SU-DHL-6 (cell line): ENCODE results near the gene GRB14.

Experiments
- H2AFZ ChIP-seq: fragments of 200-600 bp; sonication (generic); 2 replicates; pipeline ENCODE4 v1.6.1; 2014; ENCODE audit warnings: low read depth, mild to moderate bottlenecking, moderate library complexity, mixed read lengths, antibody characterized with exemption, low read length; ENCODE audit not compliant: severe bottlenecking
- H3F3A ChIP-seq: fragments of 200-600 bp; shearing (Covaris generic); 2 replicates; pipeline ENCODE4 v1.6.0; 2016; ENCODE audit warnings: antibody characterized with exemption, mild to moderate bottlenecking; ENCODE audit not compliant: insufficient read depth
- H3K27ac ChIP-seq: fragments of 200-600 bp; sonication (generic); 2 replicates; pipeline ENCODE4 v1.5.1; 2016; ENCODE audit warnings: low read depth, mild to moderate bottlenecking, low read length, moderate library complexity, mixed read lengths
- H3K27me3 ChIP-seq: fragments of 200-600 bp; sonication (generic), shearing (Covaris generic); 2 replicates; pipeline ENCODE4 v1.6.0; 2014; ENCODE audit warnings: mild to moderate bottlenecking, low read length
- H3K36me3 ChIP-seq: fragments of 200-600 bp; sonication (generic); 2 replicates; pipeline ENCODE4 v1.6.1; 2014; ENCODE audit warnings: mild to moderate bottlenecking, low read length, mixed read lengths
- H3K4me2 ChIP-seq: fragments of 300-600, 200-600 bp; shearing (Covaris generic), sonication (generic); 2 replicates; pipeline ENCODE4 v1.6.0; 2014; ENCODE audit warnings: low read length, low read depth, mild to moderate bottlenecking; ENCODE audit not compliant: poor library complexity, severe bottlenecking
- H3K4me3 ChIP-seq: fragments of 200-600 bp; sonication (generic); 2 replicates; pipeline ENCODE4 v1.5.1; 2014; ENCODE audit warnings: antibody characterized with exemption, low read length, mild to moderate bottlenecking, mixed read lengths; ENCODE audit not compliant: insufficient read depth, poor library complexity, severe bottlenecking
- H3K79me2 ChIP-seq: fragments of 200-600 bp; sonication (generic); 2 replicates; pipeline ENCODE4 v1.6.1; 2014; ENCODE audit warnings: mild to moderate bottlenecking, low read length, moderate library complexity; ENCODE audit not compliant: insufficient read depth
- H3K9ac ChIP-seq: fragments of 200-600 bp; sonication (generic); 2 replicates; pipeline ENCODE4 v1.7.0; 2014; ENCODE audit warnings: mild to moderate bottlenecking, low read length
- H3K9me2 ChIP-seq: fragments of 200-600 bp; sonication (generic); replicated peaks from 2 replicates; pipeline ENCODE4 v1.6.1; 2014; ENCODE audit warnings: low read length; ENCODE audit not compliant: insufficient read depth
- H3K9me3 ChIP-seq: fragments of 200-600 bp; sonication (generic); 2 replicates; pipeline ENCODE4 v1.6.1; 2014; ENCODE audit warnings: low read length, mixed read lengths; ENCODE audit not compliant: insufficient read depth
- H4K20me1 ChIP-seq: fragments of 200-600 bp; sonication (generic); 2 replicates; pipeline ENCODE4 v1.6.1; 2014; ENCODE audit warnings: low read depth, mild to moderate bottlenecking, antibody characterized with exemption, low read length, moderate library complexity, mixed read lengths
- EZH2phosphoT487 ChIP-seq: fragments of 200-600 bp; sonication (generic), shearing (Covaris generic); conservative IDR thresholded peaks from 2 replicates; pipeline ENCODE4 v1.6.1; 2018; ENCODE audit warnings: mild to moderate bottlenecking, antibody characterized with exemption, low read length, moderate library complexity, mixed read lengths
- TF ChIP-seq, protein P1 (sequence below): fragments of 200-600 bp; sonication (generic); IDR thresholded peaks from one replicate; pipeline ENCODE4 v1.5.1; 2017; ENCODE audit warnings: antibody characterized with exemption, mild to moderate bottlenecking, low read length, moderate library complexity; ENCODE audit not compliant: insufficient read depth, poor library complexity, severe bottlenecking

Gene GRB14

GRCh38 chr2:164485541-164485940 is 135.7 kb downstream of the GRB14 start:
- Histone ChIP-seq H3K9me2 (no peaks in the 10 kb centered on the region), H4K20me1 (no peaks in the 10 kb centered on the region), H3K9ac (no peak overlapping the region), H3K4me2 (no peak overlapping the region), H3K27ac (no peak overlapping the region), H2AFZ (no peak overlapping the region), H3K36me3 (no peaks in the 10 kb centered on the region), H3F3A (no peaks in the 10 kb centered on the region), H3K27me3 (no peaks in the 10 kb centered on the region), H3K79me2 (no peaks in the 10 kb centered on the region), H3K9me3 (no peaks in the 10 kb centered on the region), H3K4me3 (no peak overlapping the region)
- TF ChIP-seq EZH2phosphoT487: no peak
- TF ChIP-seq, protein P1, sequence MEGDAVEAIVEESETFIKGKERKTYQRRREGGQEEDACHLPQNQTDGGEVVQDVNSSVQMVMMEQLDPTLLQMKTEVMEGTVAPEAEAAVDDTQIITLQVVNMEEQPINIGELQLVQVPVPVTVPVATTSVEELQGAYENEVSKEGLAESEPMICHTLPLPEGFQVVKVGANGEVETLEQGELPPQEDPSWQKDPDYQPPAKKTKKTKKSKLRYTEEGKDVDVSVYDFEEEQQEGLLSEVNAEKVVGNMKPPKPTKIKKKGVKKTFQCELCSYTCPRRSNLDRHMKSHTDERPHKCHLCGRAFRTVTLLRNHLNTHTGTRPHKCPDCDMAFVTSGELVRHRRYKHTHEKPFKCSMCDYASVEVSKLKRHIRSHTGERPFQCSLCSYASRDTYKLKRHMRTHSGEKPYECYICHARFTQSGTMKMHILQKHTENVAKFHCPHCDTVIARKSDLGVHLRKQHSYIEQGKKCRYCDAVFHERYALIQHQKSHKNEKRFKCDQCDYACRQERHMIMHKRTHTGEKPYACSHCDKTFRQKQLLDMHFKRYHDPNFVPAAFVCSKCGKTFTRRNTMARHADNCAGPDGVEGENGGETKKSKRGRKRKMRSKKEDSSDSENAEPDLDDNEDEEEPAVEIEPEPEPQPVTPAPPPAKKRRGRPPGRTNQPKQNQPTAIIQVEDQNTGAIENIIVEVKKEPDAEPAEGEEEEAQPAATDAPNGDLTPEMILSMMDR: no peak

- H4K20me1 ChIP-seq: no peaks in the 10 kb centered on the region
- H3K9me3 ChIP-seq: no peaks in the 10 kb centered on the region
- no peaks in the 10 kb centered on the region for H3F3A ChIP-seq
- H3K4me2 ChIP-seq: no peak overlapping the region
- no peak overlapping the region for H2AFZ ChIP-seq
- H3K9ac ChIP-seq: no peak overlapping the region
- no peak overlapping the region for H3K27ac ChIP-seq
- no peaks in the 10 kb centered on the region for H3K27me3 ChIP-seq
- no peak overlapping the region for H3K4me3 ChIP-seq
- TF ChIP-seq, protein P1: no peak
- no peak for TF ChIP-seq EZH2phosphoT487
- no peaks in the 10 kb centered on the region for H3K79me2 ChIP-seq
- no peaks in the 10 kb centered on the region for H3K9me2 ChIP-seq
- H3K36me3 ChIP-seq: no peaks in the 10 kb centered on the region
Observed at GRCh38 chr2:164479460-164479859, 141.8 kb downstream of the GRB14 start.

GRCh38 chr2:164478205-164478604 is 143.1 kb downstream of the GRB14 start:
- Histone ChIP-seq H2AFZ (no peak overlapping the region), H4K20me1 (no peaks in the 10 kb centered on the region), H3K27me3 (no peaks in the 10 kb centered on the region), H3K9ac (no peak overlapping the region), H3K79me2 (no peaks in the 10 kb centered on the region), H3K4me3 (no peak overlapping the region), H3K9me3 (no peaks in the 10 kb centered on the region), H3K27ac (no peak overlapping the region), H3K36me3 (no peaks in the 10 kb centered on the region), H3F3A (no peaks in the 10 kb centered on the region), H3K9me2 (no peaks in the 10 kb centered on the region), H3K4me2 (no peak overlapping the region)
- TF ChIP-seq EZH2phosphoT487: no peak
- TF ChIP-seq, protein P1: no peak
